ENCODE data around the gene MTHFD2.

DNA sequence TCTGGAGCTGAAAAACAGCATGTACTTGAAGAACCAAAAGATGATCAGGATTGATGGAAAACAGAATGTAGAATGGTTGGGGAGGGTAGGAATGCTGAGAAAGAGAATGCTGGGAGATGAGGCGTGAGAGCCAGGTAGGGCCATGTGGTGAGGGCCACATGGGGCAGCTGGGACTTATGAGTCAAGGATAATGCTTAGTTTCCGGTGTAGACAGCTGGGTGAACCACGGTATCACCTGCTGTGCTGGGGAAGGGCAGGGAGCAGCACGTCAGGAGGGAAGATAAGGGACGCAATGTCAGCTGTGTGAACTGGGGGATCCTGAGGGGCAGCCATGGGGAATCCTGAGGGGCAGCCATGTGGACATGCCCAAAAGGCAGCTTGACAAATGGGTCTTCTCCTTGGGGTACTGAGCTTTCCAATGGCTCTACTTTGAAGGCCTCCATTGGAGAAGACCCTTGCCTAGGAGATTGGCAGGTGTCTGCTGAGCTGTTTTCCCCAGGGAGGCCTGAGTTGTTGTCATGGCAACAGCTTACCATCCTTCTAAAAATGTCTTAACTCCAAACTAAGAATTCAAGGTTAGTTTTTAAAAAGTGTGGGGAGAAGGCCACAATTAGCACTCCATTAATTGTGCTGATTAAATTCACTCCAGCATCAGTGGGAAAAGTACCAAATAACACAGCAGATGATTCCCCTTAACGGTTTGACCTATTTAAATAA lies 51.1 kb downstream of the MTHFD2 start:
- no peak for TF ChIP-seq CTCF (IDR thresholded peaks at IDR 0.05)
- no peak for TF ChIP-seq ZFX (IDR thresholded peaks at IDR 0.05; ENCODE audit: borderline replicate concordance)
